HG03565 (cell line): ENCODE results near the gene GDF9.

ENCODE experiments used
- ATAC-seq: cut with Tn5 transposase; IDR thresholded peaks from one replicate; pipeline ENCODE4 v1.9.1; 2021; ENCODE audit warnings: mild to moderate bottlenecking, moderate library complexity; ENCODE audit not compliant: unreplicated experiment

Gene GDF9

GRCh38 chr5:132839426-132840301 lies 26.6 kb downstream of the GDF9 start:
- ATAC-seq: no peak

GRCh38 chr5:132838516-132839282 lies 27.6 kb downstream of the GDF9 start:
- ATAC-seq: no peak

GRCh38 chr5:132837868-132838267 lies 28.4 kb downstream of the GDF9 start:
- no peak for ATAC-seq

- ATAC-seq: no peak
These were observed 29.4 kb downstream of the GDF9 start for GRCh38 chr5:132836852-132837251.

GRCh38 chr5:132834057-132834456 lies 32.2 kb downstream of the GDF9 start:
- ATAC-seq: no peak

- no peak for ATAC-seq
These were observed 33.7 kb downstream of the GDF9 start for GRCh38 chr5:132832612-132833011.

GRCh38 chr5:132831095-132831860 lies 35.0 kb downstream of the GDF9 start:
- no peak for ATAC-seq

- peak; percentile 62 for ATAC-seq
These were observed 35.7 kb downstream of the GDF9 start, which contains the start of gene SHROOM1 for GRCh38 chr5:132830436-132831094. SHROOM1 (minus strand) TSS chr5:132830647; CDS start chr5:132826140, 4,507 bp downstream.

- ATAC-seq: peak; percentile 47
These were observed 36.4 kb downstream of the GDF9 start for GRCh38 chr5:132829742-132830435.

- no peak for ATAC-seq
These were observed 37.3 kb downstream of the GDF9 start for GRCh38 chr5:132828846-132829494.

GRCh38 chr5:132827943-132828673 lies 38.2 kb downstream of the GDF9 start:
- ATAC-seq: no peak

- no peak for ATAC-seq
These were observed 39.7 kb downstream of the GDF9 start for GRCh38 chr5:132826424-132827082.

GRCh38 chr5:132825834-132826391 lies 40.4 kb downstream of the GDF9 start:
- ATAC-seq: no peak

GRCh38 chr5:132825033-132825833 lies 41.0 kb downstream of the GDF9 start:
- ATAC-seq: no peak

- no peak for ATAC-seq
These were observed 41.8 kb downstream of the GDF9 start for GRCh38 chr5:132824426-132824825.

- ATAC-seq: no peak
These were observed 42.7 kb downstream of the GDF9 start for GRCh38 chr5:132823481-132824050.
